SIG-M5 treated with dmso at 0.1 percent for 504 hours (cell line): Measurements from ENCODE around the gene ZC3H4.
"Not testable (repeated sequence)": the region's sequence is repeated elsewhere in the genome, so short reads cannot be mapped to it uniquely, and the experiment has no call there.

Experiments
- DNase-seq: peaks from one replicate; lab custom pipeline; 2025; ENCODE audit not compliant: unreplicated experiment; lab: John Stamatoyannopoulos, UW

ZC3H4 gene

DNA sequence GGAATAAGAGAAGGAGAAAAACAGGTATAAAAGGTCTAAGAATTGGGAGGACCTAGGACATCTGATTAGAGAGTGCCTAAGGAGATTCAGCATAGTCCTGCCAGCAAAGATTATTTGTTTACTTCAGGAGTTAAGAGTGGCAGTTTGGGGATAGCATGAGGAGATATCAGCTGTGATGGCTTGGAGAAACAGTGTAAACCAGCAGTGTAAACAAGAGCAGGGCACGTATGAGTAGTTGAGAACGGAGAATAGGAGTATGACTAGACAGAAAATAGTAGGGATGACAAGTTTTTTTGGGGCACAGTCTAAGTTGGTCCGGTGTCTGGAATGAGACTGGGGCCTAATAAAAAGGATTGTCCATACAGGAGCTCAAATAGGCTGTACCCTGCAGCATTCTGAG lies 63.0 kb downstream of the ZC3H4 start:
- DNase-seq: not testable (repeated sequence)

DNA sequence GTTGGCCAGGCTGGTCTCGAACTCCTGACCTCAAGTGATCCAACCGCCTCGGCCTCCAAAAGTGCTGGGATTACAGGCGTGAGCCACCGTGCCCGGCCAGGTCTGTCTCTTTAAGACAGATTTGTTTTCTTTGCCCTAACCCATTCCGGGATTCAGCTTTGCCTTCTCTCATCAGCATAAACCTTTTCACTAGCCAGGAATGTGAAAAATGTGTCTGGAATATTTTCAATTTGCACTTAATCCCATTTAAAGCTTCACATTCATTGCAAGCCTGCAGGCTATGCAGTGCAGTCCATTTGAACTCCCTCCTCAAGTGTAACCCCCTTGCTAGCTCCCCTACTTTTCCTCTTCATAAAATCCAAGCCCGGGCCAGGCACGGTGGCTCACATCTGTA lies 64.3 kb downstream of the ZC3H4 start:
- no peak for DNase-seq

DNA sequence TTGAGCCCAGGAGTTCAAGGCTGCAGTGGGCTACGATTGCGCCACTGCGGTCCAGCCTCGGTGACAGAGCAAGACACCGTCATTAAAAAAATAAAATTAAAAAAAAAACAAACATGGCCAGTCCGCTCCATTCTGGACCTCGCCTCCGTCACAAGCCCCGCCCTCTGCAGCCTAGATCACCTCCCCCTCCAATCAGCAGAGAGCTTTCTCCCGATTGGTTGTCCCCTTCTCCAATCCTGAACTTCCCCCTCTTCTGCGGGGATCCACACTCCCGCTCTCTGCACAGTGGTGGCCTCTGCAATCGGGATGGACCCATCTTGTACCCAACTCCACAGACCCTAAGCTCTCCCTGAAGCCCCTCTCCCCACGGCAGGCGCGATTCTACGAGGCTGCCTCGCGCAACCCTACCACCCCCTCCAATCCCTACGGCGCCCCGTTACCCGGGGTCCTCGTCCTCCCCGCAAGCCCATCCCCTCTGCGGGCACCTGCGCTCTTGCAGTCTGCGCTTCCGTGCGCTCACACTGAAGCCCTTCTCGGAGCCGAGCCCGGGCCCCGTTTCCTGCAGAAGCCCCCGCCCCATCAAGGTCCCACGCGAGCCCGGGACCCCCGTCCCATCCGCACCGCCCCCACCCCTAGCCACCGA lies 65.7 kb downstream of the ZC3H4 start:
- DNase-seq: peak; percentile 92

DNA sequence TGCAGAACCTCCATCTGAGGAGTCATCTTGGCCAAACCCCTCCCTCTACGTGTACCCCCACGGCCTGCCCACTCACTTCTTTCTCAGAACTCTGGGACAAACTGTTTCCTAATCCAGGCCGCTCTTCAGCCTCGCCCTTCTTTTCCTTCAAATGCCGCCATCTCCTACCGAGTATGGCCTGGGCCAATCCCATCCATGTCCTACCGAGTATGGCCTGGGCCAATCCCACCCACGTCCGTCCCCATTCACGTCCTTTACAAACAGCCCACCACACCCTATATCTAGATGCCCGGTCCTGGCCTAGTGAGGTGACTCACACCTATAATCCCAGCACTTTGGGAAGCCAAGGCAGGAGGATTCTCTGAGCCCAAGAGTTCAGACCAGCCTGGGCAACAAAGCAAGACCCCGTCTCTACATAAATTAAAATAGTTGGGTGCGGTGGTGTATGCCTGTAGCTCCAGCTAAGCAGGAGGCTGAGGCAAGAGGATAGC lies 66.3 kb downstream of the ZC3H4 start:
- no peak for DNase-seq

DNA sequence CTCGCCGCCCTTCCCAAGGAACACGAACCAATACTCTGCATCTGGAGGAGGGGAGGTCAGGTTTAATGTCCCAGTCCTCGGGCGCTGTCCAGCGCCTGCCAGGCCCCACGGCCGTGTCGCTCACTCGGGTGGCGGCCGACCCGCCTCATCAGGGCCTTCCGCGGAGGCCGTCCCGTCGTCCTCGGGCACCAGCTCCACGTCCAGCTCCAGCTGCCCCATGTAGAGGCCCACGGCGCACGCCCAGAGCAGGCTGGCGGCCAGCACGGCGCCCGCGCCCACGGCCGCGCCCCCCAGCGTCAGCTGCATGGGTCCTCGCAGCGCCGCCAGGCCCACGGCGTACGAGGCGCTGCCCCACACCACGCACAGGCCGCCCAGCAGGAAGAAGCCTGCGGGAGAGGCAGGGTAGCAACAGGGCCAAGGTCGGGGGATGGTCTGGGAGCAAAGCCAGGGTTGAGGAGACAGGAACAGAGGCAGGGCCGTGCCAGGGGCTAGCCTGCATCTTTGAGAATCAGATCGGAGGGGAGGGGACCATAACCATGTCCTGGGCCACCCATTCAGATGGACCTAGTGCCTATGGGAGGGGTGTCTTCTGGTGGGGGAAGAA lies 67.6 kb downstream of the ZC3H4 start:
- no peak for DNase-seq

DNA sequence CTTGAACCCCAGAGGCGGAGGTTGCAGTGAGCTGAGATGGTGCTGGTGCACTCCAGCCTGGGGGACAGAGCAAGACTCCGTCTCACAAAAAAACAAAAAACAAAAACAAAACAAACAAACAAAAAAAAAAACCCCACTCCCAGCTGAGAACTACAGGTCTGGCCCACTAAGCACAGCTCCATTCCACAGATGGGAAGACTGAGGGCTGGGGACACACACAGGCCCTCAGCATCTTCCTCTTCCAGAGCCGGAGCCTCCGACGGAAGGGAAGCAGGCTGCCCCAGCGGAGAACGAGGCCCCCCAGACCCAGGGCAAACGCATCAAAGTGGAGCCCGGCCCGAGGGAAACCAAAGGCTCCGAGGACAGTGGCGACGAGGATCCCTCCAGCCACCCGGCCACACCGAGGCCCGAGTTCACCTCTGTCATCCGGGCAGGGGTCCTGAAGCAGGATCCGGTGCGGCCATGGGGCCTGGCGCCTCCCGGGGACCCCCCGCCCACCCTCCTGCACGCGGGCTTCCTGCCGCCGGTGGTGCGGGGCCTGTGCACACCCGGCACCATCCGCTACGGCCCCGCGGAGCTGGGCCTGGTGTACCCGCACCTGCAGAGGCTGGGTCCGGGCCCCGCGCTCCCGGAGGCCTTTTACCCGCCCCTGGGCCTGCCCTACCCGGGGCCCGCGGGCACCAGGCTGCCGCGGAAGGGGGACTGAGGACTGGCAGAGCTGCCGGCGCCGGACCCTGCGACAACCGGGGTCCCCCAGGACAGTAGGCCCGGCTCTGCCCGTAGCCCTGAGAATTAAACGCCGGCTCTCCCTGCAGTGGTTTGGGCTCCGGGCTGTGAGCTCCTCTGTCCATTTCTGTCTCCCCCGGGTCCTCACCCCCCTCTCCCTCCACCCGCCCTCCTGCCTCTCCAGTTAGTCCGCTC lies 68.4 kb downstream of the ZC3H4 start:
- DNase-seq: no peak

DNA sequence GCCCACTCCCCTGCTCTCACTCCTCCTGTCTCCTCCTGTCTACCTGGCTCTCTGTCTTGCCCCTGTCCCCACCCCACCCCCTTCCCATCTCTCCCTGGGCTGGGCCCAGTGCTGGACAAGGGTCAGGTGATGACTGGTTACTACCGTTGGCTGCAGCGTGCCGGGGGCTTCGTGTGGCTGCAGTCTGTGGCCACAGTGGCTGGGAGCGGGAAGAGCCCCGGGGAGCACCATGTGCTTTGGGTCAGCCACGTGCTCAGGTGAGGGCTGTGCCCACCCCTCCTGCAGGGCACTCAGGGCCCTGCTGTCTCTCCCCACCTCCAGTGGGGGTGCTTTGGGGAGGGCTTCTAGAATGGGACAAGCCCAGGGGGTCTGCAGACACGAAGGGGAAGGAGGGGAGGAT lies 72.7 kb downstream of the ZC3H4 start:
- DNase-seq: no peak

DNA sequence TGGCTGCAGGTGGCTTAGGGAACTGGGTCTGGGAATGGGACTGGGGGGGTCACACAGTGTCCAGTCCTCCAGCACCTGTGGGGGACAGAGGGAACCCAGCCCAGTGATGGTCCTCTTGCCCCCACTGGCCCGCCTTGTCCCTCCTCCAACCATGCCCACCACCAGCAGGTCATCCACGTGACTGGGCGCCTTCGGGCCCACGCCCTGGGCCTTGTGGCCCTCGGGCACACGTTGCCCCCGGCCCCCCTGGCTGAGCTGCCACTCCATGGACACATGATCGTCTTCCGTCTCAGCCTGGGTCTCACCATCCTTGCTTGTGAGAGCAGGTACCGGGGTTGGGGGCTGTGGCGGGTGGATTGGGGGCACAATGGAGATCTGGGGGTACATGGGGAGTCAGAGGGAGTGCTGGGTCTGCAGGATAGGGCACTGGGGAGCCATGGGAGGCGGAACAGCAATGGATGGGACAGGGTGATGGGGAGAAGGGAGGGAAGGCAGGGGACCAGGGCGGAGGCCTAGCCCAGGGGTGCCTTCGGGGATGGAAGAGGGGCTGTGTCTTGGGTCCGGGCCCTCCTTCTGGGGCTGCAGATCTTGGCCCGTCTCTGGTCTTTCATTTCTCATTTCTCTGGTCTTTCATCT lies 74.2 kb downstream of the ZC3H4 start:
- DNase-seq: no peak

DNA sequence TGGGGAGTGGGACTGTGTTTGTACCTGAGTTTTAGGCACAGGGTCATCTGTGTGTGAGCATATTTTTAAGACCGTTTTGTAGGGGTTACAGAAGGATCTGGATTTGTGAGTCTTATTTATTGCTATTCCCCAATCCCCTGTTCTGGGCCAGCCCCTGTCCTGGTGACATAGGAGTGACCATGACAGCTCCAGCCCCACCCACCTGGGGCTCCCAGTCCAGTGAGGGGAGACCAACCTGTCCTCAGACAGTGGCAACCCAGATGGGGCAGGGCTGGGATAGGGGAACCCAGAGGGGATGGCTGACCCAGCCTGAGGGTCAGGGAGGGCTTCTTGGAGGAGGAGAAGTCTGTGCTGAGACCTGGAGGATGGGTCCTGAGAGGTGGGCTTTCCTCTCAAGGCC lies 75.8 kb downstream of the ZC3H4 start:
- DNase-seq: no peak

DNA sequence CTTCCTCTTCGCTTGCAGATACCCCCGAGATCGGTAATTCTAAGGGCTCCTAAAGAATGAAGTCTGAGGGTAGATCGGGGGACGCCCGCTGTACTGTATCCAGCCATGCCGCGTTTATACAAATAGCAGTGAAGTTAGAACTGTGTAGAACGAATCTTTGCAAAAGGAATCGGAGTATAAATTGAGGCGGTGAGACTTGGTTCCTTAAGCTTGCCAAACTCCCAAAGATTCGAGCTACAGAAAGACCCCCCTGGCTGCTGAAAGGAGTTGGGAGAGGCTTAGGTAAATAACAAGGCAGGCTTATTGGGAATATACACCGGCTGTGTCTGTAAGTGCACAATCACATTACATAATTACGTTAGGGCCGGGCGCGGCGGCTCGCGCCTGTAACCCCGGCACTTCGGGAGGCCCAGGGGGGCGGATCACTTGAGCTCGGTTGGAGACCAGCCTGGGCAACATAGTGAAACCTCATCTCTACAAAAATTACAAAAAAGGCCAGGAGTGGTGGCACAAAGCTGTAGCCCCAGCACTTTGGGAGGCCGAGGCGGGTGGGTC lies 77.4 kb downstream of the ZC3H4 start:
- DNase-seq: peak; percentile 67

DNA sequence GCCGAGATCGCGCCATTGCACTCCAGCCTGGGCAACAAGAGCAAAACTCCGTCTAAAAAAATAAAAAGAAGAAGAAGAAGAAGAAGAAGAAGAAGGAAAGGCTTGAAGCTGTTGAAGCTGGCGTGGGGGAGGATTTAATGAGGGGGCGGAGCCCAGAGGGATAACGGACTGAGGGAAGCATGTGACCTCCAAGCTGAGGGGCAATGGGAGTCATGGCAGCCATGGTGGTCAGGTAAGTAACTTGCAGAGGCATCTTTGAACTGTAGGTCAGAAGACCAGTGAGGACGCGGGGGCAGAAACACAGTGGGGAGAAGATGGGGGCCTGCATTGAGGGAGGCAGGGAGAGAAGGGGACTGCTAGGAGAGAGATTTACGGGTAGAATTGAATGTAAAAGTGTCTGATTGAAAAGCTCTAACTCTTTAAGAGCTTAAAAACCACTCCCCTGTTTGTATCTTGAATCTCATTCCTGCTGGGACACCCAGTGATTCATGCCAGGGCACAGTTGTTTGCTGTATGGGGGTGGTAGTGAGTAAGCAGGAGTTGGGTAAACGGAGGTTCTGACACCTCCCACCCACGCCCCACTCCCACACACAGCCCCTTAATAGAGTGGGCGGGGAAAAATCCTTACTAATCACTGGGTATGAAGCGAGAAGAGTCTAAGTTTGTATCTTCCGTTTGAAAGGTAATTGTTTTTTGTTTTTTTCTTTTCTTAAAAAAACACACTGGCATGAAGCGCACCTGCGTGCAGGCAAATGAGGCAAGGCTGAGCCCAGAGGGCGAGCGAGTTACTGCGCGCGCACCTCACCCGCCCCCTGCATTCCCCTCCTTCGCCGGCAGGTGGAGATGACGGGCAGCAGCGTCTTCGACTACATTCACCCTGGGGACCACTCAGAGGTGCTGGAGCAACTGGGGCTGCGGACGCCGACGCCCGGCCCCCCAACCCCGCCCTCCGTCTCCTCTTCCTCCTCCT lies 78.2 kb downstream of the ZC3H4 start:
- peak; percentile 85 for DNase-seq

DNA sequence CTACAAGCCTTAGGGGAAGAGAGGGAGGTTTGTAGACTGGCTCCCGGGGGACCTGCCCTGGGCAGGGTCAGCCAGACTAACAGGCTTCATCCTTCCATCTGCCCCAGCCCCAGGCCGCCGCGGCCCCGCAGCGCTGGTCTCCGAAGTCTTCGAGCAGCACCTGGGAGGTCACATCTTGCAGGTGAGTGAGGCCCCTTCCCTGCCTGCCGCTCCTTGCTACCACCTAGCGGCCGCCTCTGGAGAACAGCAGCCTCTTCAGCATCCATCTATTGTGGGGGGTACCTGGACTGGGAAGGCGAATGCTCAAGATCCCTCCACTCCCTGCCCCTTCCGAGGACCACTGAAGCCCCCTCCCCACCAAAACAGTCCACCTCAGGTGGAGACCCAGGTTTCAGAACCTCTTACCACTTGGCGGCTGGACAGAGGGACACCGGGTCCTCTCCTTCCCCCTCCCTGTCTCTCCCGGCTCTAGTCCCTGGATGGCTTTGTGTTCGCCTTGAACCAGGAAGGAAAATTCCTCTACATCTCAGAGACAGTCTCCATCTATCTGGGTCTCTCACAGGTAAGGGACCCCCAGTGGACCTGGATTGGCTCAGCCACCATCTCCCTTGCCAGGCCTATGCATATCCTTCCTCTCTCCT lies 81.3 kb downstream of the ZC3H4 start:
- no peak for DNase-seq

DNA sequence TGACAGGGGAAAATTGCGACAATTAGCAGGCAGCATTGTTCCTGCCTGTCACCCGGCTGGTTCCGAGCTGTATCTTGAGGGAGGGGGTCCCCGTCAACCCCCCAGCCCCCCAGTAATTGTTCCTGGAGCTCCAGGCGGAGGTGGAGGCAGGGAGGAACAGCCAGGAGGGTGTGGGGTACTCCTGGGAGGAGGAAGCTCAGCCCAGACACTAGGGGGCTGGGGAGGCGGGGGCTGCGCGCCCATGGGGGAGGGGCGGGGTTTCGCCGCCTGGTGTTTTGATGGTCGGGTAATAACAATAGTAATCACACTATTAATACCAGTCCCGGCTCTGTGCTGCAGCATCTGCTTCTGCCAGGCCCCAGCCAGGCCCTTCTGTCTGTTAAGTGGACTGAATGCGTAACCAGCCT lies 85.4 kb downstream of the ZC3H4 start:
- DNase-seq: no peak

DNA sequence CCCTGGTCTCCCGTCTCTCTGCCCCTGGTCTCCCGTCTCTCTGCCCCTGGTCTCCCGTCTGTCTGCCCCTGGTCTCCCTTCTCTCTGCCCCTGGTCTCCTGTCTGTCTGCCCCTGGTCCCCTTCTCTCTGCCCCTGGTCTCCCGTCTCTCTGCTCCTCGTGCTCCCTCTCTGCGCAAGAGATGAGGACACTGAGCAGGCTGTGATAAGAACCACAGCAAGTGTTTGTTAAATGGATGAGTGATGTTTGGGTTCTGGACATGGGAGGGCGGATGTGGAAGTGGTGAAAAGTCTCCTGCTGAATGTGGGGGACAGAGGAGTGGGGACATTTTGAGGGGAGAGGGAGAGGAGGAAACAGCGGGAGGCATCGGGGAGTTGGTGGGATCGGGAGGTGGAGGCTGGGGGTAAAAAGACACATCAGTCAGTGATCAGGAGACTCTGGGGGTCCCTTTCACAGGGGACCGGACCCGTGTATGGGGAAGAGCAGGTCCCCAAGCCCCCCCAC lies 85.9 kb downstream of the ZC3H4 start:
- DNase-seq: no peak

DNA sequence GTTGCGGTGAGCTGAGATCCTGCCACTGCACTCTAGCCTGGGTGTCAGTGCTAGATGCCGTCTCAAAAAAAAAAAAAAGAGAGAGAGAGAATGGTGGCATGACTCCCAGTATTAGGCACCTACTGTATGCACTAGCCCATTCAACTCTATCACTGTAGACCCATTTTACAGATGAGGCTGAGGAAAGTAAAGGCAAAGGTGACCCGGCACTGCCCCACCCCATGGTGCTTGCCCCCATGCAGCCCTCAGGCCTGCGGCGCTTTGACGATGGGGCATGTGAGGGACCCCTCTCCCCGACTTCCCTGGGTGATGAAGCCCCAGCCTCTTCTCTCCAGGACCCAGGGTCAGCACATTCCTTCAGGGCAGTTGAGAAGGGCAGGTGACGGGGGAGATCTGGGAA lies 86.7 kb downstream of the ZC3H4 start:
- DNase-seq: no peak

DNA sequence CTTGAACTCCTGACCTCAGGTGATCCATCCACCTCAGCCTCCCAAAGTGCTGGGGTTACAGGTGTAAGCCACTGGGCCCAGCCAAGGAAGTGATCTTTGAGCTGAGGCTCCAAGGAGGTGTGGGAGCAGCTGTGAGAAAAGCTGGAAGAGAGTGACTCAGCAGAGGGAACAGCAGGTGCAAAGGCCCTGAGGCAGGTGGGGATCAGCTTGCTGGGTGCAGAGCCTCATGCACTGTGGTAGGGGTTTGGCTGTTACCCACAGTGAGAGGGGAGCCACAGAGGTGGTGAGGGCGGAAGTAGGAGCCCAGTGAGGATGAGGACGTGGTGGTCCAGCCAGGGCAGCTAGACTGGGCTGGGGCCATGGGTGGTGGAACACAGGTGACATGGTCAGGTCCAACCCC lies 87.4 kb downstream of the ZC3H4 start:
- DNase-seq: no peak

DNA sequence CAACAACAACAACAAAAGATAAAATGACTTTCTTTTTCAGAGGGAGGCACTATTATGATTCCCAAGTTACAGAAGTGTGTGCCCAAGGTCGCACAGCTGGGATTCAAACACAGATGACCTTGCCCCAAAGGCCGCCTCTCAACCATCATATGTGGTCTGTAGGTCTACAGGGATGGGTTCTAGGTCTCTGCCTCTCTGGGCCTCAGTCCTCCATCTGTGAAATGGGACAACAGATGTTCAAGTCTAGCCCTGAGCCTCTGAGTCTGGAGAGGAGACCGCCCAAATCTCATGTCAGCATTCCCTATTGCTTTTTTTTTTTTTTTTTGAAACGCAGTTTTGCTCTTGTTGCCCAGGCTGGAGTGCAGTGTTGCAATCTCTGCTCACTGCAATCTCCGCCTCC lies 89.1 kb downstream of the ZC3H4 start:
- no peak for DNase-seq

DNA sequence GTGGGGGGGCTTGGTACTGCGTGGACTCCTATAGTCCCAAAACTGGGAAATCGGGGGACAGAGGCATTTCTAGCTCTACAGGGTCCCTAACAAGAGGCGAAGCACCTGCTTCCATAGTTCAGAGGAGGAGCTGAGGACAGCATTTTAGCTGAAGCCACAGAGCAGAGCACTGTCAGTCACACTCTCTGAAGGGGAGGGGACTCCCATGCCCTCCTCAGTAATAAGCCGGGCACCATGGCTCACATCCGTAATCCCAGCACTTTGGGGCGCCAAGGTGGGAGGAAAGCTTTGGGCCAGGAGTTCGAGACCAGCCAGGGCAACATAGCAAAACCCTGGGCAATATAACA lies 90.2 kb downstream of the ZC3H4 start:
- no peak for DNase-seq
